Measurements from ENCODE around the gene APLP2. TPM values are rescaled to one million over a fixed set of nuclear protein-coding genes. Genes with fewer than 3 reads are reported as not detected.

The APLP2 gene
- total RNA-seq, 3 donors from 2014 or later: 328 to 406 (median 400) TPM

- H3K36me3 ChIP-seq (ENCODE audit: low read depth): no peaks in the 10 kb centered on the region
- intact Hi-C loops (cut with DNase I, micrococcal nuclease): loop anchor here in 1 of 2 donors (10.0 kb wide), 1 partner anchor 47 kb away; no protein-coding TSS in a partner anchor
- peaks cover 7% of the 10 kb centered on the region for H3K4me1 ChIP-seq (ENCODE audit: low read depth)
- no peak for TF ChIP-seq CTCF (IDR thresholded peaks at IDR 0.05)
- no peak for ATAC-seq
- no peak overlapping the region for H3K4me3 ChIP-seq
- no peaks in the 10 kb centered on the region for H3K9me3 ChIP-seq
- no peak for DNase-seq
These were observed 8.0 kb downstream of the APLP2 start for GRCh38 chr11:130077671-130078070.

GRCh38 chr11:130078080-130078479 is 8.4 kb downstream of the APLP2 start:
- intact Hi-C loops (cut with DNase I, micrococcal nuclease): loop anchor here in 1 of 2 donors (10.0 kb wide), 1 partner anchor 47 kb away; no protein-coding TSS in a partner anchor
- no peak for ATAC-seq

GRCh38 chr11:130085671-130086290 is 16.1 kb downstream of the APLP2 start:
- intact Hi-C loops (cut with DNase I, micrococcal nuclease): no loop called here
- H3K9me3 ChIP-seq: no peaks in the 10 kb centered on the region
- H3K36me3 ChIP-seq (ENCODE audit: low read depth): no peaks in the 10 kb centered on the region
- peaks cover 6% of the 10 kb centered on the region for H3K4me1 ChIP-seq (ENCODE audit: low read depth)
- ATAC-seq (no peak), DNase-seq (no peak)
- no peak for TF ChIP-seq CTCF (IDR thresholded peaks at IDR 0.05)
- no peak overlapping the region for H3K4me3 ChIP-seq

More at GRCh38 chr11:130078080-130078479, 8.4 kb downstream of the APLP2 start:
- DNase-seq: no peak
- H3K4me3 ChIP-seq: no peak overlapping the region
- no peak for TF ChIP-seq CTCF (IDR thresholded peaks at IDR 0.05)
- peaks cover 7% of the 10 kb centered on the region for H3K4me1 ChIP-seq (ENCODE audit: low read depth)
- H3K36me3 ChIP-seq (ENCODE audit: low read depth): no peaks in the 10 kb centered on the region
- no peaks in the 10 kb centered on the region for H3K9me3 ChIP-seq

GRCh38 chr11:130086669-130087068 is 17.0 kb downstream of the APLP2 start:
- intact Hi-C loops (cut with DNase I, micrococcal nuclease): no loop called here
- ATAC-seq: no peak

GRCh38 chr11:130087294-130087926 is 17.7 kb downstream of the APLP2 start:
- no peaks in the 10 kb centered on the region for H3K9me3 ChIP-seq
- H3K4me3 ChIP-seq: no peak overlapping the region
- intact Hi-C loops (cut with DNase I, micrococcal nuclease): no loop called here
- no peak for DNase-seq
- TF ChIP-seq CTCF (IDR thresholded peaks at IDR 0.05): no peak
- H3K4me1 ChIP-seq (ENCODE audit: low read depth): peaks cover 6% of the 10 kb centered on the region
- ATAC-seq: no peak
- H3K36me3 ChIP-seq (ENCODE audit: low read depth): no peaks in the 10 kb centered on the region

More at GRCh38 chr11:130086669-130087068, 17.0 kb downstream of the APLP2 start:
- no peak for DNase-seq
- H3K4me3 ChIP-seq: no peak overlapping the region
- no peak for TF ChIP-seq CTCF (IDR thresholded peaks at IDR 0.05)
- H3K4me1 ChIP-seq (ENCODE audit: low read depth): peaks cover 6% of the 10 kb centered on the region
- no peaks in the 10 kb centered on the region for H3K9me3 ChIP-seq
- no peaks in the 10 kb centered on the region for H3K36me3 ChIP-seq (ENCODE audit: low read depth)
